GM12878 (cell line): ENCODE data around the gene RXFP3.

Source experiments
- EZH2 ChIP-seq: IDR thresholded peaks from 2 replicates; pipeline ENCODE4 v1.6.1; 2012; ENCODE audit warnings: low read depth, mild to moderate bottlenecking, control low read depth, inconsistent platforms, low read length, borderline replicate concordance; ENCODE audit not compliant: control insufficient read depth
- POLR2A ChIP-seq: IDR thresholded peaks from 2 replicates; pipeline ENCODE4 v1.6.1; 2011; ENCODE audit warnings: low read depth, mild to moderate bottlenecking, low read length

DNA sequence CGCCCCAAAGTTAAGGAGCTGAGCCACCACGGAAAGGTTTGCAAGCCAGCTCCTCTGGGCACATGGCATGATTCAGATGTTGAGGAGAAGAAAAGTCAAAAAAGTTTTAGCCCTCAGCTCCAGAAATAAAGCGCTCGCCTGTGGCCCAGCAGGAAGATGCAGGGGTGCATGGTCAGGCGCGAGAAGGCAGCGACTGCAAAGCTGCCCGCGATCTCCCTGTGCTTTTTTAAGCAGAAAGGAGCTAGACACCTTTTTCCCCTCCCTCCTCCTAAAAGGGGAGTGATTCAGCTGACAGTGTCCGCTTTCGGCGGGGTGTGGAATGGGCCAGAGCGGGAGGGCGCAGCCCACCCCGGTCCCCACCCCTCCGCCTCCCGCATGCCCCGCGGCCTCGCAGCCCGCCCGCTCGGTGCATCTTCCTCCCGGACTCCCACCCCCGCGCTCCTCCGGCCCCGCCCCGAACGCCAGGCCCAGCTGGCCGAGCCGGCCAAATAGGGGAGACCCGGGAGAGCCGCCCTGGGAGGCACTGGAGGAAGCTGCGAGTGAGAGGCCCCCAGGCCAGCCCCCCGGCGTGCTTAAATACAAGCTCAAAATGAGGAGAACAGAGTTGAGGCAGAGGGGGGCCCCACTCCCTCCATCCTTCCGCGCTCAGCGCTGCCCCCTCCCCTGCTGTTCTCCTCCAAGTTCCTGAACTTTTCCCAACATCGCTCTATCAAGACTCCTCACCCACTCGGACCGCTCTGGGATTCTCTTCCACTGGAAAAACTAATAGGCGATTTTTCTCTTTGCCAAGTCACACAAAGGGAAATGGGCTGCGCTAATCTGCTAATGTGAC lies 44.2 kb upstream of the RXFP3 start, which contains the start of gene ADAMTS12:
- TF ChIP-seq EZH2 (no peak), POLR2A (no peak)
